HG02884 (cell line): Measurements from ENCODE around the gene C16orf90.
"Not testable (repeated sequence)": the region's sequence is repeated elsewhere in the genome, so short reads cannot be mapped to it uniquely, and the experiment has no call there.

Experiments used
- ATAC-seq: cut with Tn5 transposase; IDR thresholded peaks from one replicate; pipeline ENCODE4 v1.9.1; 2021; ENCODE audit warnings: mild to moderate bottlenecking, moderate library complexity; ENCODE audit not compliant: unreplicated experiment

C16orf90 gene

DNA sequence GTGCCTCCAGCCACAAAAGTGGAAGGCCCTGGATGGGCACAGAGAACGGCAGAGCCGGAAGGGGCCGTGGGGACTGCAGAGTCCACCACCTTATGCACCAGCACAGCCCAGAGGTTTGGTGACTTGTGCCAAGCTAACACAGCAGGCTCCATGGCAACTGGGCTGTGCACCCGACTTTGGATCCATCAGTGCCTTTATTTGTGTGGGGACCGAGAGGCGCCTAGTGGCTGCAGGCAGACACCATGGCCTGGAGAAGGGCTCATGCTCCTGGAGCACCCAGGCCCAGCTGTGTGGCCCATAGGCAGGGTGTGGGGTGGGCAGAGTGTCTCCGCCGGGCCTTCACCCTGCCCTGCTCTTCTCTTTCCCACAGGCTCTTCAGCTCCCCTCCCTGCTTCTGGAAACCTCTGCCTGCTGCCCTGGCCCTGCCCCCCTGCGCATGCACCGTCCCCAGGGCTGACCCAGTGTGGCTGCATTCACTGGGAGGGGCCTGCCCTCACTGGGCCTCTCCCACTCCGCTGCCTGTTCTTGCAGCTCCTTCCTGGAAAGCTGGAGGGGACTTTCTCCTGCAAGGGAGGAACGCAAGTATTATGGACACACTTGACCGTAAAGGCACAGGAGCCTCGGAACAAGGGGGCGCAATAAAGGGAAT, 10.1 kb downstream of the C16orf90 start:
- no peak for ATAC-seq

DNA sequence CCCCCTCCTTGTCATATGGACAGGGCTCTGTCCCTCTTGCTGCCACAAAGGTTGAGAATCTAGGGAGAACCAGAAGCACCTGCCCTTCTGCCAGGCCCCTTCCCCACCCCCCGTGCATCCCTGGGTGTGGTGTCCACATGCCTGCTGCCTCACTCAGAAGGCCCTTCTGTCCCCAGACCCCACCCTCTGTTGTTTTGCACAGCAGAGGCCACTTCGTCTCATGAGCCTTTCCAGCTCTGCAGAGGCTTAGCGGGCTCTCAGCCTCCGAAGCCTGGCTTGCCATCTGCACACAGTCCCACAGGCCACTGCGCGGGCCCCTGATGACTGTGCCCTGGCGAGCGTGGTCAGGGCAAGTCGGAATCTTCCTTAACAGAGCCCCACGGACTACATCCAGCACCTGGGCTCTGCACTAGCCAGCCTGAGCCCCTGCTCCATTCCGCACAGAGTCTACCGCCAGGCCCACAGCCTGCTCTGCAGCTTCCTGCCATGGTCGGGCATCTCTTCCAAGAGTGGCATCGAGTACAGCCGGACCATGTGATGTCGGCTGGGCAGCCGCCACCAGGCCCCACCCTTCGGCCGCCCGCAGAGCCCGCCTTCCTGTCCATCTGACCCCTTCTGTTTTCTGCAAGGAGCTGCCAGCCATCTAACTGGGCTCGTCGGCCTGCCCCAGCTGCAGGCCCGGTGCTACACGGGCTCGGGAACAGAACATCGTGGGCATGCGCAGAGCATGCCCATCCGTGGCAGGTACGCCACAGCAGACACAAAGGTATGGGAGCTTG, 10.8 kb downstream of the C16orf90 start:
- ATAC-seq = no peak

DNA sequence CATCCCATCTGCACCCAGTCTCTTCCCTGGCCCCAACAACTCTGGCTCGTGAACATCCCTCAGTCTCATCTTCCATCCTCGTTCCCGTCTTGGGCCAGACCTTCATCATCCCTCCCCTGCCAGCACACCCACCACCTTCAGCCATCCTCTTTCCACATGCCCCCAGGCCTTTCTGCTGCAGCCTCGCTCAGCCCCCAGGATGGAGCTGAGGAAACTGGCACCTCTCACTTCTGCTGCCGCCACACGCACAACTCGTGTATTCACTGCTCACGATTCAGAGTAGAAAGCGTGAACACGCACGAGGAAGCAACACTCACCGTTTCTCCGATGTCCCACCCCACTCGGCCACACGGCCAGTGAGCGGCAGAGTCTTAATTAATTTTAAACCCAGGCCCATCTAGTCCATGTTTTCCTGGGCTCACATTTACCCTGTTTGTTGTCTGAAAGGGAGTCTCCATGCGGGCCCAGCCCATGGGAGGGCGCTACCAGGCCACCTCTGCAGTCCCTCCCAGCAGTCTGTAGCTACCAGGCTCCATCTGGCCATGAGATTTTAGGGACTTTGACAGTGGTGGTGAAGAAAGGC, 12.5 kb downstream of the C16orf90 start:
- ATAC-seq = no peak

DNA sequence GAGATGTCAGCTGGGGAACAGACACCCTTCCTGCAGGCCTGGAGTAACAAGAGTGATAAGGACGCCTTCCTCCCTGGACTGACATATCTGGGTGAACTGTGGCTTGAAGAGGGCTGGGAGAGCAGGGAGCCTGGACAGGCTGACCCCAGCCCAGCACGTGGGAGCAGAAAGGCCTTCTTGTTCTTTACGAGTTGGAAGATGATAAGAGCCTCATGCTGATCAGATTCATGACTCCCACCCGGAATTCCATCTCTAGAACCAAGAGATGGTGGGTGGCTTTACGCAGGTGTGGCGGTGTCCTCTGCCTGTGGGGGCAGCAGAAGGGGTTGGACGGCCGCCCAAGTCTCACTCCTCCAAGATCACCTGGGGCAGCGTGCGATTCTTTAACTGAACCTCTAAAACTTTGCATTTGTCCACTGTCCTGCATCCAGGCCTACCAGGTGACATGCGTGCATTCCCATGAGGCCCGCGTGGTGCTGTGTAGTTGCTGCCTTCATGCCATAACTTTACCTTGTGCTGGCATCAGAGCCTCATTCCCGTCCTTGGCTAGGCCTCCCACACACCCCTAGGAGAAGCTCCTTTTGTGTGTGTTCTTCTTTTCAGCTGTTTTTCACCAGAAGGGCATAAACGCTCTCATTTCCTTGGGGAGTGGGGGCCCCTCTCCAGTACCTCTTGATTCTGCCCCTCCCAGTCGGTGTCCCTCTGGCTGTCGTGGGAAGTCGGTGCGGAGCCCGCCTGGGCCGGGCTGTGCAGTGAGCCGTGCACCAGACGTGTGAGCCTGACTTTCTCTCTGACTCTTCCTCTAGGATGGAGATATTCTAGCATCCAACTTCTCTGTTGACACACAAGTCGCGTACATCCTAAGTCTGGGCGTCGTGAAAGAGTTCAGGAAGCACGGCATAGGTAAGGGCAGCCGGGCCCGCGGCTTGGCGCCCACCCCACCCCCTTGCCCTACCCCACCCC, 13.3 kb downstream of the C16orf90 start:
- ATAC-seq = no peak

DNA sequence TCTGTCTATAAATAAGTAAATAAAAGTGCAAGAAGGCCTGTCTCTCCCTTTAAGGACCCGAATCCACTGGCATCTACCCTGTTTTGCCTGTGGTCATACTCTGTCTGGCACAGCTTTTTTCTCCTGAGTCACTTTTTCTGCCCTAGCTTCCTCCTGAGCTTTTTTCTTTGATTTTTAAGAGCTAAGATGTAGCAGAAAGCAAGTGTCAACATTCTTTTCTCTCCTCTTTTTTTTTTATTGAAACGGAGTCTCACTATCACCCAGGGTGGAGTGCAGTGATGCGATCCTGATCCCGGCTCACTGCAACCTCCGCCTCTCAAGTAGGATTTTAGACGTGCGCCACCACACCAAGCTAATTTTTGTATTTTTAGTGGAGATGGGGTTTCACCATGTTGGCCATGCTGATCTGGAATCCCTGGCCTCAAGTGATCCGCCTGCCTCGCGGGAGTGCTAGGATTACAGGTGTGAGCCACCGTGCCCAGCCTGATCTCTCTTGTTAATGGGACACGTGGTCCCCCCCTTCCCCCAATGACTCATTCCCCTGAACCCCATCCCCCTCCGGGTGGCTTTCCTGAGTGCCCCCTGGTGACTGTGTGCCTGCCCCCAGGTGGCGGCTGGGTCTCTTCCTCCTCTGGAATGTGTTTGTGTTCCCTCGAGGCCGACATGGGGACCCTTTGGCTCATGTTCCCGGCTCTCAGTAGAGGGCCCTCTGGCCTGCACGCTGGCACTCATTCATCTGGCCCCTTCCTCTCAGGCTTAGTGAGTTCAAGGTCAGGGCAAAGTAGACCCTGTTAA, 14.2 kb downstream of the C16orf90 start:
- ATAC-seq = no peak

DNA sequence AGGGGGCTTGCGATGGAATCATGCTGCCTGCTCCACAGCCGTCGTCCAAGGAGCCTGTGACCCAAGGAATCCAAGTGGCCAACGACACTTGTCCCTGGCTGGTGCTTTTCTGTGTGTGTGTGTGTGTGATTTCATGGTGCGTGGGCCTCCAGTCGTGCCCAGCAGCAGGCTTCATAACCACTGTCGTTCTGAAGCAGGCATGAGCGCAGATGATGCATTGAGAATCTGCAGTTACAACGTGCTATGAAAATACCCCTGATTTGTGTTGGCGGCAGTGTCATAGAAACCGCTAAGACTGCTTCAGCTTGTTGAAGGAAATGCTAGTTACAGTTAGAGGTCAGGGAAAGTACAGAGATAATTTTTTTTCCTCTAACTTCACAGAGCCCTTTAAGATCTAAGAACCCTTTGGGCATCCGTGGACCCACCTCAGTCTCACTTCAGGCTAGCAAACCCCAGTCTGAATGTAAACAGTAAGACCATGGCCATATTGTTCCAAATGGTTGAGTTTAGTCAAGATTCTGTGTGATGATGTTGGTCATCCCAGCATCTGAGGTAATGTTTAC, 15.6 kb downstream of the C16orf90 start:
- no peak for ATAC-seq

DNA sequence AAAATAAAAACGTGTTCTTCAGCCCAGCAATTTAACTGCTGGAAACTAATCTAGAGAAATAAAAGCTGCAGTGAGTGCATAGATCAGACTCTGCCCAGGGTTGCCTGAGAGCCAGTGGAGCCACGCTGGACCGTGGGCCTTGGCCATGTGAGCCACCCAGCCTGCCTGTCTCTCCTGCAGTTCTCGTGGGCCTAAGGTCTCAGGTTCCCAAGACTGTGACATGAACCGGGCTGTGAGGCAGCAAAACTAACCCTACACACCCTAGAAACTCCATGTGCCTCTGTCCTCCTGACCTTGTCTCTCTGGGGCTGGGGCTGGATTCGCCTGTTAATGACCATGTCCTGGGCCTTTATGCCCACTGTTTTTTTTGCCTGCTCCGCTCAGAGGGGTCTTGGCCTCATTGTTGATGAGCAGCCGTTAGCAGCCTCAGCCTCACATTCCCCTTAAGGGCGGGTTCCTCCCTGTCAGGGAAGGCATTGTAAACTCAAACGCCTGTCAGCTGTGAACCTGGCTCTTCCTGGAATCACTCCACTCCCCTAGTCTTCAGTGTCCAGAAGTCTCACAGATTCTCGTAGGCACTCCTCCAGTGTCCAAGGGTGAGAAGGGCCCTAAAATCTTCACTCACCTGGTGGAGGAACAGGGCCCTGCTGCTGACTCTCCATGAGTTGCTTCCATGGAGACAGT, 16.9 kb downstream of the C16orf90 start:
- ATAC-seq = no peak

DNA sequence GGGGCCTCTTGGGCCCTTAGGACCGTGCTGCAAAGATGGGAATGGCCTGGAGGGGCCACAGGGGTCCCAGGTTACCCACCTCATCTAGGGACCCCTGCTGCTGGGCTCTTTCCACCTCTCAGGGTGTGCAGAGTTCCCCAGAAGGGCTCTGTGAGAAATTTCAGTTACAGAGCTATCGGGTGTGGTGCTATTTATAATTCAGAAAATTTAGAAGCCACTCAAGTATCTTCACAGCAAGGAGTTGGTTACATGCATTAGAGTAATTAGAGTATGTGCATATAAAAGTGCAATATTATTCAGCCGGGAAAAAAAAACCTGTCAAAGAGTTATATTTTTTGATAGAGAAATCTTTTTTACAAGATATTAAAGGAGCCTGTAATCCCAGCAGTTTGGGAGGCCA, 18.9 kb downstream of the C16orf90 start:
- ATAC-seq = no peak

DNA sequence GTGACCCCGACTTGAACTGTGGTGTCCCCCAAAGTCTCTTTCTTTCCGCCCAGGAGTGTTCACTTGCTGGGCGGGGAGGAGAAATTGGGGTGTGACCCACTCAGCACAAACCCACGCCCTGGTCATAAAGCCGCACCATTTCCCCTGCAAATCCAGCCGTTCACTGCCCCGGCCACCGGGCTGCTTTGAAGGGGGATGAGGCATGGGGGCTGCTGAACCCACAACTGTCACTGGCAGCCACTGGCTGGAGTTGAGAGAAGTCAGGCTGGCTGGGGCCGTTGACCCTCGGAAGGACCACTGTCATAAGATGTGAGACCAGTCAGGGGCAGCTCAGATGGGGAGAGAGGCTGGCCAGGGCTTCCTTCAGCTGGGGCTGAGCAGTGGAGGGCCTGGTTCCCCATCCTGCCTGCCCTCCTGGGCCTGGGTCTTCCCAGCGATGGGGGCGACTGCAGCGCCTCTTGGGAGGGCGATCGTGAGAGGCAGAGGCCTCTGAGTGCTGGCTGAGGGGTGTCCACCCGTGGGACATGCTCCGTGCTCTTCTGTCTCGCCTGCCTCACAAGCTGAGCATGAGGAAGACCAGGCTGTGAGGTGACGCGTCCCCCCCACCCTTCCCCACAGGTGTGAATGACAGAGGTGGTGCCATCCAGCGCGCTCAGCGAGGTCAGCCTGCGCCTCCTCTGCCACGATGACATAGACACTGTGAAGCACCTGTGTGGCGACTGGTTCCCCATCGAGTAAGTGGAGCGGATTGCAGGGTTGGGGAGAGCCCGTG, 19.5 kb downstream of the C16orf90 start:
- ATAC-seq = no peak

DNA sequence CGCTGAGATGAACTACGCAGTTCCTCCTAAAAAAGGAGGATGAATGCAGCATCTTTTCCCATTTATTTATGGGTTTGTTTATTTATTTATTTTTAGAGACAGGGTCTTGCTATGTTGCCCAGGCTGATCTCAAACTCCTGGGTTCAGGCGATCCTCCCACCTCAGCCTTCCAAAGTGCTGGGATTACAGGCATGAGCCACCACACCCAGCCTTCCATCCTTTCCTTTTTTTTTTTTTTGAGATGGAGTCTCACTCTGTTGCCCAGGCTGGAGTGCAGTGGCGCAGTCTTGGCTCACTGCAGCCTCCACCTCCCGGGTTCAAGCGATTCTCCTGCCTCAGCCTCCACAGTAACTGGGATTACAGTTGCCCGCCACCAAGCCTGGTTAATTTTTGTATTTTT, 20.4 kb downstream of the C16orf90 start:
- not testable (repeated sequence) for ATAC-seq

DNA sequence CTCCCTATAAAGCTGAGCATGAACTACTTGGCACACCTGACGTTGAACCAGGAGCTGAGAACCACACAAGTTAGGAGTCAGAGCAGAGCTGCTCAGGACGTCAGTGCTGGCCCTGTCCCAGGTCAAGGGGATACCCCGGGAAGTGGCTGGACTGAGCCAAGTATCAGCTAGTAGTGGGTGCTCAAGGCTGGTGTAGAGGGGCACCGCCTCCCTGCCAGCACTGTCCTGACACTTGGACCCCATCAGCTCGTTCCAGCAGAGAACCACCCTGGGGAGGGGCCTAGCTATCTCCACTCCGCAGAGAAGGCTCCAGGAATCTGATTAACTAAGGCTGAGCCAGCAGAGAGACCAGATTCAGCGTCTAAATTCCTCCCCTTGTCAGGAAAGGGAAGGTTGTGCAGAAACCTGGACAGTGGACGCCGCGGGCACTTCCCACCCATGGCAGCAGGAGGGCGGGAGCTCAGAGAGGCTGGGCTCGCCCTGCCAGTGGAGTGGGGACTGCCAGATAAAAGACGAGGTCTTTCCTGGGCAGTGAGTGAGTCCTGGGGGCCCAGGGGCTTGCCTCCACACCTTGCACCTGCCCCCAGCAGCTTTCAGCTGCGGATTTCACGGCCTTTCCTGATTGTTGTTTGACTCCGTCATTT, 21.0 kb downstream of the C16orf90 start:
- no peak for ATAC-seq

DNA sequence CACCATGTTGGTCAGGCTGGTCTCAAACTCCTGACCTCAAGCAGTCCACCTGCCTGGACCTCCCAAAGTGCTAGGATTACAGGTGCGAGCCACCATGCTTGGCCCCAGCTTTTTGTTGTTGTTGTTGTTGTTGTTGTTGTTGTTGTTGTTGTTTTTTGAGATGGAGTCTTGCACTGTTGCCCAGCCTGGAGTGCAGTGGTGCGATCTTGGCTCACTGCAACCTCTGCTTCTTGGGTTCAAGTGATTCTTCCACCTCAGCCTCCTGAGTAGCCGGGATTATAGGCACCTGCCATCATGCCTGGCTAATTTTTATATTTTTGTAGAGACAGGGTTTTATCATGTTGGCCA, 21.7 kb downstream of the C16orf90 start:
- not testable (repeated sequence) for ATAC-seq

DNA sequence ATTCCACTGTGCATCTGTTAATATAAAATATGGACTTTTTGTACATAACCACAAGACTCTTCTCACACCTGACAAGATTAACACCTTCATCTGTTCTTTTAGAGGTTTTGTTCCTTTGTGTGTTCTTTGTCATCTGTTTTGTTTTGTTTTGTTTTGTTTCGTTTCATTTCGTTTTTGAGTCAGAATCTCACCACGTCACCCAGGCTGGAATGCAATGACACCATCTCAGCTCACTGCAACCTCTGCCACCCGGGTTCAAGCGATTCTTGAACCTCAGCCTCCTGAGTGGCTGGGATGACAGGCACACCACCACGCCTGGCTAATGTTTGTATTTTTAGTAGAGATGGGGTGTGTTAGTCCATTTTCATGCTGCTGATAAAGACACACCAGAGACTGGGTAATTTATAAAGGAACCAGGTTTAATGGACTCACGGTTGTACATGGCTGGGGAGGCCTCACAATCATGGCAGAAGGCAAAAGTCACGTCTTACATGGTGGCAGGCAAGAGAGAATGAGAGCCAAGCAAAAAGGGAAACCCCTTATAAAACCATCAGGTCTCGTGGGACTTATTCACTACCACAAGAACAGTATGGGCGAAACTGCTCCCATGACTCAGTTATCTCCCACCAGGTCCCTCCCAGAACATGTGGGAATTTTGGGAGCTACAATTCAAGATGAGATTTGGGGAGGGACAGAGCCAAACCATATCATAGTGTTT, 22.3 kb downstream of the C16orf90 start:
- no peak for ATAC-seq

DNA sequence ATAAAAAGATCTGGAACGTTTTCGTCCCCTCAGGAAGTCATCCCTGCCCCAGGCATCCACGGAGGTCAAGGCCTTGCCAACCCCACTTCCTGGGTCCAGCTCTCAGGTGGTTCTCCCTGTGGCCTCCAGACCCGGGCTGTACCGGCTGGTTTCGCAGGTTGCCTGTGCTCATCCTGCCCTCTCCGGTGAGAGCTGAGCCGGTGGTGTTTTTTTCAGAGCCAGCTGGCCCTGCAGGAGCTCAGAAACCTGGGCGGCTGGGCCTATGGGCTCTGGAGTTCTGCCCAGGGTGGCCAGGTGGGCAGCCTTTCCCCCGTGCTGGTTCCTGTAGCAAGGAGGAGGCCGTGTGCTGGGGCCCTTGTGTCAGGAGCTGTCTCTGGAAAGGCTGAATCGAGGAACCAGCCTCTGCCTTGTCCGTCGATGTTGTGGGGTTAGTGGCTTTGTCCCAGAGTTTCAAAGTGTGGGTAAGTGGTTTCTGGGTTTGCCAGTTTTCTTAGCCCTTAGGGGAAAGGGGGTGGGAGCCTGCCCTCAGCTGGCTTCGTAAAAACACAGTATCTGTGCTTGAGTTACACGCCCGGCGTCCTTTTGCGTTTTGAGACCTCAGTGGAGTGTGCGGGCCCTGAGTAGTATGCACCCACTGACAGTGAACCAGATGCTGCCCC, 23.6 kb downstream of the C16orf90 start:
- ATAC-seq = no peak

DNA sequence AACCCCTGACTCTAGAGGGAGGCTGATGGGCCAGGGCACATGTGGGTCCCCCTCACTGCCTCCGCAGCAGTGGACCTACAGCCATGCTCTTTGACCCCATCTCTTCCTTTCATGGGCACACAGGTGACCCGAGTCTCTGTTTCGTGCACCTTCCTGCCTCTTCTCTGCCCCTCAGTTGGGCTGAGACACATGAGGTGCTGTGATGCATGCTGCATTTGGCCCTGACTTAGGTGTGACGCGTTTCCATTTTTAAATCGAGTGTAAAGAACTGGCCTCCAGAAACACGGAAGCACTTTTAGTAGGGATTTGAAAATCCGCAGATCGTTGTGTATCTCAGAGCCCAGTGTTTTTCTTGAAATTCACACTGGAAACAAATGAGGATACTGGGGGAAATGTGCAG, 24.6 kb downstream of the C16orf90 start:
- no peak for ATAC-seq

DNA sequence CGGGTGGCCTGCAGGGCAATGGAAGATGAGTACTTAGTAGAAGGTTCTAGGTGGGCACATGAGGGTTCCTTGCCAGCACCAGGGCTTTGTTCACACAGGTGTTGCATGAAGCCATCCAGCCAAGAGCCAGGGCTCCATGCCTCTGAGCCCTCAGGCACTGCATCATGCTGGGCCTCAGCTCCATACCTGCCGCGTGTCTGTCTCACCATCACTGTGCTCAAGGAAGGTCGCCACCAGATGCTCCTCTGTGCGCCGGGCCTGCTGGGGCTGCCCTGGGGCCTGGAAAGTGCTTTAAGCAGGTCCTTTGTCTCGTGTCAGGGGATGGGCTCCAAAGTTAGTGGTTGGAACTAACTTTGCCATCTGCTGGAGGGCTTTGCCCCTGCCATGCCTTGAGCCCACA, 25.6 kb downstream of the C16orf90 start:
- no peak for ATAC-seq

DNA sequence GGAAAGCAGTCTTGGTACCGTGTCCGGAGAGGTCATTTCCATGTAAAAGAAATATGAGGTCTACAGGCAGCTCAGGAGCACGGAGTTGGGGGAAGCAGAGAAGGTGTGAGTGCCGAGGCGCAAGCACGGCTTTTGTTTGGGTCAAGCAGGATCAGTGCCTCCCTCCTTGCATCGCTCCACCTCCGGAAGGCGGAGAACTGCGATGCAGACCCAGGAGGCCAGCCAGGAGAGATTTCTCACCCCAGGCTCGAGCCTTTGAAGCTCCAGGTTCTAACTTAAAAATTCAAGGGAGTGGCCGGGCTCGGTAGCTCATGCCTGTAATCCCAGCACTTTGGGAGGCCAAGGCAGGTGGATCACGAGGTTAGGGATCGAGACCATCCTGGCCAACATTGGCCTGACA, 26.8 kb downstream of the C16orf90 start:
- no peak for ATAC-seq
